Subcutaneous adipose tissue (tissue), 4 donors: ENCODE measurements around the gene B3GAT3. TPM values are rescaled to one million over a fixed set of nuclear protein-coding genes. Genes with fewer than 3 reads are reported as not detected.

Source experiments
- total RNA-seq, 4 donors: library from RNA; depleted of rRNA; stranded (reverse); fragments of >200 nt; gene quantifications; one replicate each; pipeline ENCODE4 v1.1.0, GENCODE V29; 2016
- TF ChIP-seq, protein P1 (sequence below): fragments of 450-650 bp; IDR thresholded peaks from one replicate; pipeline ENCODE4 v1.5.1; 2016; ENCODE audit warnings: low read depth, mild to moderate bottlenecking, control low read depth, antibody characterized with exemption, moderate library complexity

B3GAT3 gene
- total RNA-seq, 4 donors from 2014 or later, result 13.5 to 29.5 (median 24.2) TPM

DNA sequence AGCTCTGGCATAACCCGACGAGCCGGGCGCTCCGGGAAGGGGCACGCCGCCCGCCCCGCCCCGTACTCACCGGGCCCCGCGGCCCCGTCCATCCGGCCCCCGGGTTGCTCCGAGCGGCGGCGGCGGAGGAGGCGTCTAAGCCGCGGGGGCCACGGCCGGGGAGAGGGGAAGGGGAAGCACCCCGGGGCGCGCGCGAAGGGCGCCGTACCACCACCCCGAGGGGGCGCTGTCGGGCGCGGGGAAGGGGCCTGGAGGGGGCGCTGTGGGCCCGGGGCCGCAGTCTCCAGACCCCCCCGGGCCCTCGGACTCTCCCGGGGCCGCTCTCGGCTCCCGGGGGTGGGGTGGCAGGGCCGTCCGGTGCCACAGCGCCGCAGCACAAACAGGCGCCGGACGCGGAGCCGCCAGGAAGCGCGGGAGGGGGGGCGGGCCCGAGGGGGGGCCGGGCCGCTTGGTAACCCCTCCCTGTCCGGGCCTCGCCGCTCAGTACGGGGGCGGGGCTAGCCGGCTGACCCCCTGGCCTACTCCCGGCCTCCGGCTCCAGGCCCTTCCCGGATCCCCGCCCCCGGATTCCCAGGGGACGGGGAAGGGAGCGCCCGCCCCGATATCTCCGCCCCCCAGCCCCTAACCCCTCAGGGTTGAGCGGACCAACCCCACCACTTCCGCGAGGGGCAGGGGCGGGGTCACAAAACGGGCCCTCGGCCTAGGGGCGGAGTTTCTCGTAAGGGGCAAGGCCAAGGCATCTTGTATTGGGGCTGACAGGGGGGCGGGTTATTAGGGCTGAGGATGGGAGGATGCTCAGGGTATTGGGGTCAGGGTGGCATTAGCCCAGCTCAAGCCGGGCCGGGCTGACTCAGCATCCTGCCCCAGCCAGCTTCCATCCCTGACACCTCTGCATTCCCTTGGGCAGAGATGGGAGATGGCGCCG, 9.2 kb downstream of the B3GAT3 start, which contains the start of the genes EML3 and ROM1:
Gene EML3 (minus strand): TSS at position 410 of the 925 bp plus-strand sequence. CDS start 318 bp downstream, at position 92.
Gene ROM1 (plus strand): TSS at position 892 of the 925 bp plus-strand sequence. CDS start 25 bp downstream, at position 917.
- TF ChIP-seq, protein P1, sequence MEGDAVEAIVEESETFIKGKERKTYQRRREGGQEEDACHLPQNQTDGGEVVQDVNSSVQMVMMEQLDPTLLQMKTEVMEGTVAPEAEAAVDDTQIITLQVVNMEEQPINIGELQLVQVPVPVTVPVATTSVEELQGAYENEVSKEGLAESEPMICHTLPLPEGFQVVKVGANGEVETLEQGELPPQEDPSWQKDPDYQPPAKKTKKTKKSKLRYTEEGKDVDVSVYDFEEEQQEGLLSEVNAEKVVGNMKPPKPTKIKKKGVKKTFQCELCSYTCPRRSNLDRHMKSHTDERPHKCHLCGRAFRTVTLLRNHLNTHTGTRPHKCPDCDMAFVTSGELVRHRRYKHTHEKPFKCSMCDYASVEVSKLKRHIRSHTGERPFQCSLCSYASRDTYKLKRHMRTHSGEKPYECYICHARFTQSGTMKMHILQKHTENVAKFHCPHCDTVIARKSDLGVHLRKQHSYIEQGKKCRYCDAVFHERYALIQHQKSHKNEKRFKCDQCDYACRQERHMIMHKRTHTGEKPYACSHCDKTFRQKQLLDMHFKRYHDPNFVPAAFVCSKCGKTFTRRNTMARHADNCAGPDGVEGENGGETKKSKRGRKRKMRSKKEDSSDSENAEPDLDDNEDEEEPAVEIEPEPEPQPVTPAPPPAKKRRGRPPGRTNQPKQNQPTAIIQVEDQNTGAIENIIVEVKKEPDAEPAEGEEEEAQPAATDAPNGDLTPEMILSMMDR, result no peak

DNA sequence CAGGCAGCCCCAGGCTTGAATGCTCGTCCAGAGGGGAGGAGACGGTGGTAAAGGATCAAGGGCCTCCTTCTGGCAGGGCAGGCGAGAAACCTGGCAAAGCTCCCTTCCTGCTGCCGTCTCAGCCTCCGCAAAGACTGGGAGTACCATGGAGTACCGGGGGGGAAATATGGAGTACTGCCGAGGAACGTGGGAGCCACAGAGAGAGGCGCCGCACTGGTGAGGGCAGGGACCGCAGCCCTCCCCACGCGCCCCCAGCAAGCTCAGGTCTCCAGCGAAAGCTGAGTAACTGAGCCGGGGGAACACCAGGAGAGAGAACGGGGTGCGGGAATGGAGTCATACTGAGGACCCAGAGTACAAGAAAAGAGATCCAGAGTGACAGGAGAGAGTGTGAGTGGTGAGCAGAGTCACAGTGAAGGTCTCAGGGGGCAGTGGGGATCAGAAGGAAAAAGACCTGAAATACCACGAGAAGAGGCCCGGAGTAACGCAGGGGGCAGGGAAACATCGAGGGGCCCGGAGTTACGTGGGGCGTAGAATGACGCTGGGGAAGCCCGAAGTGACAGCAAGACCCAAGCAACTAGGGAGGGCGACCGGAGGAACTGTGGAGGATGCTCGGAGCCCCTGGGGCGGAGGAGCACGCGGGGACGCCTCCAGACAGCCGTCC, 10.0 kb downstream of the B3GAT3 start:
- TF ChIP-seq, protein P1, result no peak

DNA sequence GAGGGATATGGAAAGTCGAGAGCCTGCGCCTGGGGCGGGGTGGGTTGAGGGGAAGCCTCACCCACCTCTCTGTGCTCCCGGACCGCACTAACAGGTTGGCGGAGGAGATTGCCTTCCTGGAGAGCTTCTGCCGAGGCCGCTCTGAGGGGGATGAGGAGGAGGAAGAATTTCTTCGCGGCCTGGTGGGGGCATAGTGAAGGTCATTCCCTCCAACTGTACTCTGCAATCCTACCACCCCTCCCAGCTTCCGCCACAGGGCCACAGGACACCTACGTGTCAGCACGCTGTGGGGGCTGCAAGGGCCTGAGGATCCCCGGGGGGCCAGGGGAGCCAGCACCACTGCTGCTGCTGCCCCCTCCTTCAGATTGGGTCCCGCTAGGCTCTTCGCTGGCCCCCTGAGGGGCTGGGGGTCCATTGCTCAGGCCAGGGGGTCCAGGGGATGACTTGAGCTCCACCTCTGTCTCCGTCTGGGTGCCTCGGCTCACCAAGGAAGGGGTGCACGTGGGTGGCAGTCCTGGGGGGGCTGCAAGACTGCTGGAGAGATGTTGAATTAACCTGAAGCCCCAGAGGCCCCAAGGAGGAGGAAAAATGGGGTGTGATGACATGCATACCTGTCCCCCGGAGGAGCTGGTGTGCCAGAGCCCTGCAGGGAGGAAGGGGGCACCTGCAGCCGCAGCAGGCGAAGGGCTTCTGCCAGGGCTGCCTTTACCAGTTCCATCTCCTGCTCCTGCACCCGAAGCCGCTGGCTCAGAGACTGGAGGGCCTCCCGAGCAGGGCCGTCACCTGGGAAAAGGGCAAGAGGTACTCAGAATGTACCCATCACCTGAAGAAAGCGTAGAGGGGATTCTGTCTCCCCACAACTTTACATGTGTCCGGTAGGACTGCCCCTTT, 10.7 kb downstream of the B3GAT3 start:
- TF ChIP-seq, protein P1, result no peak

DNA sequence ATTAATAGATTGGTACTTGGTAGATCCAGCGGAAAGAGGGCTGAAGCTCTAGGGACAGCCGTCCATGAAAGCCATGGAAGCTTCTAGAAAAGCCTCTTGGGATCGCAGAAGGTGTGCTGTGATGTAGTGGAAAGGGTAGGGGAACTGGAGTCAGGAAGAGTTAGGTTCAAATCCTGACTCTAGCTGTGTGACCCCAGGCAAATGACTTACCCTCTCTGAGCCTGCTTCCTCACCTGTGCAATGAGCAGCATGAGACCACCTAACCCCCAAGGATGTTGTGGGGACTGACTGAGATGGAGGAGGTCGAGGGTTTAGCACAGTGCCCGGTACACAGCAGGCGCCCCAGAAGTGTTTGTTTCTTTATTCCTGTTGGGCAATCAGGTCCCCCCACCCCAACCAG, 11.4 kb downstream of the B3GAT3 start:
- TF ChIP-seq, protein P1, result no peak

DNA sequence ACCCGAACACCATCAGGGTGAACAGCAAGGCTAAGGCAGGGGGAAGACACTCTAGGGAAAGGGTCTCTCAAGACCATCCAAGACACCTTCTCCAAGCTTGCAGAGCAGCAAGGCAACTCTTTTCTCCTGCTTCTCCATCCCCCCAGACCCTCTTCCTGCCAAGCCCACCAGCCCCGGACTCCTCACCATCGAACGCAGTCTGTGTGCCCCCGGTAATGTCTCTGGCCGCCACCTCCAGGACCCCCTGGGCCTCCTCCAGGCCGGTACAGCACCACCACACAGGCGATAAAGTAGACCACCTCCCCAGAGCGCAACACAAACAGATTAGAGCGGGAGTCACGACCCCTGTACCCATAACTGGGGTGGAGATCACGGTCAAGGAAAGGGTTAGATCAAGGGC, 13.0 kb downstream of the B3GAT3 start:
- TF ChIP-seq, protein P1, result no peak

DNA sequence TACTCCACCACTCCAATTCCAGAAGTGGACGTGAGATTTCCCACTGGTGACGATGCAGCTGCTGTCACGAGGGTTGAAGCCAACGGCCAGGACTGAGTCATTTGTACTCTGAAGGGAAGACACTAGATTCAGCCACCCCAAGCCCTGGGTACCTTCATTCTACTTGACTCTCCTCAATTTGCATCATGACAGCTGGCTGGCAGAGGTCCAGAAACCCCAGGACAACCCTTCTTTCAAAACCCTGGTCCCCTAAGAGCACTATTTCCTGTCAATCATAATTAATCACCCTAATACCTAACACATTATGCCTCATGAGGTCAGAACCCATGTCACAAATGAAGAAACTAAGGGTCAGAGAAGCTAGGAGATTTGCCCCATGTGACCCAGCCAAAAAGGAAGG, 14.1 kb downstream of the B3GAT3 start:
- TF ChIP-seq, protein P1, result no peak
